HG03432 (cell line): ENCODE measurements around the gene ROPN1L.
"Not testable (repeated sequence)": the region's sequence is repeated elsewhere in the genome, so short reads cannot be mapped to it uniquely, and the experiment has no call there.

Source experiments
- ATAC-seq: cut with Tn5 transposase; IDR thresholded peaks from one replicate; pipeline ENCODE4 v1.9.1; 2021; ENCODE audit warnings: mild to moderate bottlenecking, moderate library complexity; ENCODE audit not compliant: unreplicated experiment

The ROPN1L gene

DNA sequence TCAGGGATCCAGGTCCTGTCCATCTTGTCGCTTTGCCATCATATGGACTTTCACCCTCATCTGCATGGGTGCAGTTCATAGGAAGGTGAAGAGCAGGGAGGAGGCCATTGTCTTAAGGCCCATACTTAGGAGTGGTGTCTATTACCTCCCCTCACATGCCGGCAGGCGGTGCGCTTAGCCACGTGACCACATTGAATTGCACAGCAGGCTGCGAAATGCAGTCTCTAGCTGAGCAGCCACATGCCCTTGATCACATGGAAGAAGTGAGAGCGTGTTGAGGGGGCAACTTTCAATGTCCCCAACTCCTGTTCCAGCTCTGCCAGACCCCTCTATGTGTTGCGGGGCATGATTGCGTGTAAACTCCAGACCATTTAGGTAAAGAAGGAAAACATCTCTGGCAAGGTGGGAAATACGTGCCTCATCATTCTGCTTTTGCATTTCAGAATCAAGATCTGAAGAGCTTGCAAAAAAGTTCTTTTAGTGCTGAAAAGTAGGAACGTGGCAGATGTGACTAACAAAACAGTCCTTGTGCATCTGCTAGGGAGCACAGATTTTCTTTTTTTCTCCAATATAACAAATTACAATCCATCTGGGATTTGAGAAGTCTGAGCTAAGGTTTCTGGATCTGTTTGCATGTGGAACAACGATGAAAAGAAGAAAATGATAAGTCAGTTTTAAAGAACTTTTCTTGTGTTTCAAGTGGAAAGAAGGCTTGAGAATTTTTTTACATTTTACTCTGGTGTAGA is 34.4 kb downstream of the ROPN1L start:
- ATAC-seq: no peak

- ATAC-seq: no peak
These were observed 35.2 kb downstream of the ROPN1L start for GRCh38 chr5:10476878-10477277.

- ATAC-seq: no peak
These were observed 36.3 kb downstream of the ROPN1L start for GRCh38 chr5:10477943-10478342.

GRCh38 chr5:10478436-10478835 is 36.8 kb downstream of the ROPN1L start:
- ATAC-seq: no peak

- no peak for ATAC-seq
These were observed 37.6 kb downstream of the ROPN1L start for GRCh38 chr5:10479154-10479721.

DNA sequence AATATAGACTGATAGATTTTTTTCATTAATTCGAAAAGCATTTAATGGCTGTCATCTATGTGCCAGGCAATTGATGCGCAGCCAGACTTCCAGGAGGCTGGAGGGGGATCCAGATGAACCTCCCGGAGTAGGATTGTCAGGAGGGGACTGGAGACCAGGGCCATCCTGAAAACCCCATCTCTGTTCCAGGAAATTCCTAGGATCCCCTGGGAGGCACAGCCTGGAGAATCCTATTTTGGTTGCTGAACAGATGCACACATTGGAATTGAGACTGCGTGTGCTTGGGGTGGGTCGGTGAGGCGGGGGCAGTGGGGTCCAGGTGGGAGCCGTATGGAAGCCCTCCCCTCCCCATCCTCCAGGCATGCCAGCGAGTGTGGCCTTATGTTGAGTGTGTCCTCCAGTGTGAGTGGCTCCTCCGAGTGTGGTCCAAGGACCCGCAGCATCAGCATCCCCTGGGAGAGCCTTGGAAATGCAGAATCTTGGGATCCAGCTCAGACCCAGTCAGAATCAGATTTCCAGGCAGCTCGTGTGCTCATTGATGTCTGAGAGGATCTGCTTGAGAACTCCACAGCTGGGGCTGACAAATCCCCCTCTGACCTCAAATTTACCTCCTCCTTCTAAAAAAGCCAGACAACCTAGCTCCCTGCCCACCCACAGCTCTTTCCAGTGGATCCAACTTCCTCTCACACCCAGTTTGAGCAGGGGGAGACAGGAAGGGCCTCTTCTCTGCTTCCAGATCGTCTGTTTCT is 38.7 kb downstream of the ROPN1L start:
- no peak for ATAC-seq

GRCh38 chr5:10481241-10481935 is 39.7 kb downstream of the ROPN1L start:
- ATAC-seq: no peak

GRCh38 chr5:10482791-10483530 is 41.3 kb downstream of the ROPN1L start:
- no peak for ATAC-seq

DNA sequence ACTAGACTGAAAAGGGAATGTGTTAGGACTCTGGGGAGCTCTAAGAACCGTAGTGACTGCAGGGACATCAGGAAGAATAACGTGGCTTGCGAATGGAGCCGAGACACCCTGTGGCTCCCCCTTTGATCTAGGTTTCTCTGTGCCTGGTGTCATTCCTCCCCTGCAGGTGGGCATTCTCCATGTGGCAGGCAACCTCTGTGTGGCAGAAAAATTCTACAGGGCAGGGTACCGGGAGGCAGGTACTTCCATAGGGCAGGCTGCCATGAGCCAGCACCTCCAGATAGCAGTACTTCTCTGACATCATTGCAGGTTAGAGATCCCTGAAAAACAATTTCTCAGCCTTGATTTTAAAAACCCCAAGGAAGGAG is 43.1 kb downstream of the ROPN1L start:
- ATAC-seq: no peak

- ATAC-seq: no peak
These were observed 43.6 kb downstream of the ROPN1L start for GRCh38 chr5:10485142-10485795.

- no peak for ATAC-seq
These were observed 44.2 kb downstream of the ROPN1L start for GRCh38 chr5:10485897-10486296.

- ATAC-seq: no peak
These were observed 45.0 kb downstream of the ROPN1L start for GRCh38 chr5:10486511-10487344.

GRCh38 chr5:10488144-10488543 is 46.5 kb downstream of the ROPN1L start:
- ATAC-seq: no peak

- ATAC-seq: peak; percentile 95
These were observed 48.2 kb downstream of the ROPN1L start for GRCh38 chr5:10489810-10490426.

- no peak for ATAC-seq
These were observed 49.4 kb downstream of the ROPN1L start for GRCh38 chr5:10490927-10491672.

GRCh38 chr5:10491673-10492026 is 50.0 kb downstream of the ROPN1L start:
- no peak for ATAC-seq

GRCh38 chr5:10493884-10494283 is 52.2 kb downstream of the ROPN1L start:
- ATAC-seq: no peak

DNA sequence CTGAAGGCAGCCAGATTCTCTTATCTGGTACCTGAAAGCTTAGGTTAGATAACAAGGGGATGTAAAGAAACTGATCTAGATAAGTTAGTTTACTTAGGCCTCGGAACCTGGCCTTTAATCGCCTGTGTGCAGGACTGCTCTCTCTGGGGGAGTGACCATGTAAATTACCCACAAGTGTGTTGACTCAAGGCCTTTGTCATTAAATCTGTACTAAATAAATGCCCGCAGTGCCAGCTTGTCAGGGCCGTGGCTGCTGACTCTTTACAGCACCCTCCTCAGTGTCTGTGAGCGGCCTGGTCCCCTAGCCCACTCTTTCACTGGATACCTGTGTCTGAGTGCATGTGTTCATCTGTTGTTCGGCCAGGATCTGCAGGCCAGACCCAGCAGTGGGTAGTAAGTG is 52.8 kb downstream of the ROPN1L start:
- ATAC-seq: not testable (repeated sequence)
